IMR-90 (cell line): ENCODE results near the gene CNPY1. TPM values are rescaled to one million over a fixed set of nuclear protein-coding genes. Genes with fewer than 3 reads are reported as not detected.

Experiments used
- ATAC-seq: fragments of 200-7000 bp; cut with Tn5 transposase; 2 replicates; pipeline ENCODE4 v1.9.1; 2020; ENCODE audit warnings: low read depth, mild to moderate bottlenecking, moderate library complexity
- BruUV-seq: library from RNA; stranded (reverse); fragments of 400-500 nt; replicated peaks from 2 replicates; lab custom pipeline; 2021; lab: Mats Ljungman, UMichigan
- CTCF ChIA-PET: fragments of 300-600 bp; formaldehyde crosslinking; extraction: SDS; loops from one replicate; lab custom pipeline; 2021; ENCODE audit warnings: antibody characterized with exemption; lab: Yijun Ruan, JAX
- POLR2A ChIA-PET: fragments of 300-600 bp; sonication (Branson Sonifier 250); formaldehyde crosslinking; loops from one replicate; lab custom pipeline; 2022; ENCODE audit warnings: antibody characterized with exemption; ENCODE audit not compliant: unreplicated experiment; lab: Charles Lee
- DNase-seq: peaks from one replicate; pipeline ENCODE4 v3.0.0; 2013
- H2AFZ ChIP-seq: replicated peaks from 2 replicates; pipeline ENCODE3; 2013; ENCODE audit warnings: low read length, mild to moderate bottlenecking; ENCODE audit not compliant: poor library complexity
- H2AK5ac ChIP-seq: 2 replicates; pipeline ENCODE4 v1.6.1; 2013; ENCODE audit warnings: low read depth, low read length, inconsistent platforms
- H2AK9ac ChIP-seq: replicated peaks from 2 replicates; pipeline ENCODE3; 2013; ENCODE audit warnings: mild to moderate bottlenecking, low read depth, low read length, moderate library complexity; ENCODE audit not compliant: poor library complexity
- H2BK120ac ChIP-seq: 2 replicates; pipeline ENCODE4 v1.6.1; 2013; ENCODE audit warnings: low read depth, low read length, inconsistent platforms
- H2BK15ac ChIP-seq: 3 replicates; pipeline ENCODE4 v1.6.1; 2013; ENCODE audit warnings: low read depth, low read length, inconsistent platforms
- H2BK20ac ChIP-seq: 2 replicates; pipeline ENCODE4 v1.6.1; 2013; ENCODE audit warnings: low read depth, mild to moderate bottlenecking, inconsistent platforms, low read length, moderate library complexity
- H2BK5ac ChIP-seq: 2 replicates; pipeline ENCODE4 v1.6.1; 2013; ENCODE audit warnings: mild to moderate bottlenecking, low read depth, low read length, inconsistent platforms; ENCODE audit not compliant: poor library complexity, severe bottlenecking
- H3K14ac ChIP-seq: replicated peaks from 2 replicates; pipeline ENCODE4 v1.6.1; 2013; ENCODE audit warnings: low read depth, low read length, inconsistent platforms
- H3K18ac ChIP-seq: 2 replicates; pipeline ENCODE4 v1.6.1; 2013; ENCODE audit warnings: low read depth, low read length, control low read depth
- H3K23ac ChIP-seq: 2 replicates; pipeline ENCODE4 v1.6.1; 2013; ENCODE audit warnings: low read depth, low read length, inconsistent platforms
- H3K27ac ChIP-seq: 2 replicates; pipeline ENCODE4 v1.5.1; 2013; ENCODE audit warnings: mild to moderate bottlenecking, control low read depth, low read length; ENCODE audit not compliant: insufficient read depth
- H3K27me3 ChIP-seq: 2 replicates; pipeline ENCODE4 v1.6.1; 2013; ENCODE audit warnings: low read length; ENCODE audit not compliant: control insufficient read depth, insufficient read depth
- H3K36me3 ChIP-seq: 2 replicates; pipeline ENCODE4 v1.6.1; 2013; ENCODE audit warnings: low read length, mixed read lengths; ENCODE audit not compliant: control insufficient read depth, insufficient read depth
- H3K4ac ChIP-seq: 2 replicates; pipeline ENCODE4 v1.6.1; 2013; ENCODE audit warnings: low read depth, low read length, inconsistent platforms
- H3K4me1 ChIP-seq: 2 replicates; pipeline ENCODE4 v1.6.1; 2013; ENCODE audit warnings: low read length, mixed read lengths; ENCODE audit not compliant: control insufficient read depth, insufficient read depth
- H3K4me2 ChIP-seq: 2 replicates; pipeline ENCODE4 v1.6.1; 2013; ENCODE audit warnings: low read depth, mild to moderate bottlenecking, control low read depth, low read length, moderate library complexity
- H3K4me3 ChIP-seq: 2 replicates; pipeline ENCODE4 v1.5.1; 2013; ENCODE audit warnings: low read depth, mild to moderate bottlenecking, control low read depth, low read length, moderate library complexity; ENCODE audit not compliant: insufficient read depth
- H3K56ac ChIP-seq: 2 replicates; pipeline ENCODE4 v1.6.1; 2013; ENCODE audit warnings: low read length, inconsistent platforms; ENCODE audit not compliant: insufficient read depth; ENCODE audit errors: extremely low read depth
- H3K79me1 ChIP-seq, 2 experiments: 2 replicates each; pipeline ENCODE4 v1.6.1; 2013; ENCODE audit warnings: low read length in 2 of 2, inconsistent platforms in 1 of 2, low read depth in 1 of 2
- H3K9ac ChIP-seq: 2 replicates; pipeline ENCODE4 v1.6.1; 2013; ENCODE audit warnings: low read depth, low read length, control low read depth
- H3K9me1 ChIP-seq: 2 replicates; pipeline ENCODE4 v1.6.1; 2013; ENCODE audit warnings: low read length, inconsistent platforms; ENCODE audit not compliant: insufficient read depth
- H3K9me3 ChIP-seq: 2 replicates; pipeline ENCODE4 v1.6.1; 2013; ENCODE audit warnings: low read length; ENCODE audit not compliant: control insufficient read depth, insufficient read depth
- H4K20me1 ChIP-seq: 2 replicates; pipeline ENCODE4 v1.6.1; 2013; ENCODE audit warnings: low read length, inconsistent platforms; ENCODE audit not compliant: insufficient read depth
- H4K5ac ChIP-seq: 2 replicates; pipeline ENCODE4 v1.6.1; 2013; ENCODE audit warnings: mild to moderate bottlenecking, low read depth, low read length, control low read depth
- H4K8ac ChIP-seq, 2 experiments: 2 replicates each; pipeline ENCODE4 v1.6.1; 2013; ENCODE audit warnings: low read depth in 2 of 2, low read length in 2 of 2, control low read depth in 1 of 2, inconsistent platforms in 1 of 2
- H4K91ac ChIP-seq: 2 replicates; pipeline ENCODE4 v1.6.1; 2013; ENCODE audit warnings: low read depth, low read length, inconsistent platforms; ENCODE audit not compliant: insufficient read depth
- NFE2L2 ChIP-seq: fragments of 150-350 bp; IDR thresholded peaks from 2 replicates; pipeline ENCODE4 v1.6.1; 2016; ENCODE audit warnings: low read depth, mild to moderate bottlenecking, low read length
- POLR2A ChIP-seq: IDR thresholded peaks from 2 replicates; pipeline ENCODE4 v1.6.1; 2012; ENCODE audit warnings: mild to moderate bottlenecking, low read depth, low read length
- WGBS, 2 experiments: methylation state at CpG; one replicate each; pipeline versions ENCODE4 v1.1.5 to v1.1.7; 2013; ENCODE audit warnings: missing lambda C conversion rate in 2 of 2; ENCODE audit not compliant: insufficient read length in 1 of 2; ENCODE audit errors: extremely low coverage in 2 of 2; 5-methylcytosine and 5-hydroxymethylcytosine counted together
- dilution Hi-C: fragments of 300-500 bp; cut with HindIII; formaldehyde crosslinking; loops from one replicate; pipeline ENCODE4 v1.14.3; 2018; ENCODE audit warnings: low sequenced_read_pairs; ENCODE audit not compliant: unreplicated experiment
- in situ Hi-C: fragments of 300-500 bp; cut with MboI; formaldehyde crosslinking; loops from 3 replicates; pipeline ENCODE4 v1.14.3; 2019; ENCODE audit warnings: low sequenced_read_pairs, inconsistent platforms, mixed read lengths
- intact Hi-C: fragments of 100-400 bp; cut with micrococcal nuclease; formaldehyde crosslinking; loops from 2 replicates; pipeline ENCODE4 v1.10.0; 2022
- polyA plus RNA-seq, 3 experiments: library from polyadenylated mRNA; depleted of rRNA; stranded (reverse); fragments of >200 nt; gene quantifications; 2 replicates each; pipeline ENCODE4 v1.2.3, GENCODE V29; 2012; ENCODE audit warnings: low replicate concordance in 1 of 3
- total RNA-seq: library from RNA; depleted of rRNA; stranded (reverse); fragments of >200 nt; gene quantifications from 2 replicates; pipeline ENCODE4 v1.2.3, GENCODE V29; 2012

The CNPY1 gene
- total and polyA plus RNA-seq, 2 of the 4 experiments (the other 2 are of a cell fraction), result not detected

DNA sequence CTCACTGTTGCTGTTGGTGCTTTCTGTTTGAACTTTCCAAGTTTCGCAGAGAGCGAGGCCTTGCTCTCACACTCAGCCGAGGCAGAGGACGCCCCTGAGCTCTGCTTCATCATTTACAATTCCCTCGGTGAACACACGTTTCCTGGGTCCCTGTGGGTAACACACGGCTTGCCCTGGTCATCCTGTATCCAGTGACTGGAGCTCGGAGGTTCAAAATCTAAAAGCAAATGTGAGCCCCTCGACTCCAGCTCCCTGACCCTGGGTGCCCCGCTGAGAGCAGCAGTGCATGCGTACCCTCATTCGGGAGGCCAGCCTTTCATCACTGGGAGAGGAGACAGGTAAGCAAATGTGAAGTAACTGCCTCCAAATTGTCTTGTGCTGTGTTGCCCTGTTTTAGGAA, 5.8 kb downstream of the CNPY1 start:
- Histone ChIP-seq H4K91ac (no peak overlapping the region), H4K20me1 (no peaks in the 10 kb centered on the region), H4K5ac (no peak overlapping the region), H3K27me3 (peaks cover 5% of the 10 kb centered on the region), H3K36me3 (no peaks in the 10 kb centered on the region), H3K14ac (no peak overlapping the region), H3K56ac (no peak overlapping the region), H2BK5ac (no peak overlapping the region), H3K4ac (no peak overlapping the region), H3K9me1 (no peaks in the 10 kb centered on the region), H3K9ac (no peak overlapping the region), H3K4me2 (no peak overlapping the region), H2BK15ac (no peak overlapping the region), H3K18ac (no peak overlapping the region), H3K27ac (no peak overlapping the region), H3K4me1 (no peaks in the 10 kb centered on the region), H2AK5ac (no peak overlapping the region), H4K8ac (no peak overlapping the region), H3K23ac (no peak overlapping the region), H2AFZ (no peak overlapping the region), H2BK20ac (no peak overlapping the region), H2BK120ac (no peak overlapping the region), H3K9me3 (no peaks in the 10 kb centered on the region), H2AK9ac (no peak overlapping the region), H3K4me3 (no peak overlapping the region), H3K79me1 (no peaks in the 10 kb centered on the region)
- in situ Hi-C loops, result no loop called here
- CTCF ChIA-PET, result no interaction called here
- dilution Hi-C loops, result no loop called here
- ATAC-seq (no peak), DNase-seq (no peak)
- WGBS, 2 experiments, result 69% methylated on average over 3 of the region's 12 CpGs; no CpG with 5 or more reads in 1 of the 2 experiments
- POLR2A ChIA-PET, result no interaction called here
- TF ChIP-seq NFE2L2, result no peak
- TF ChIP-seq POLR2A, result no peak
- intact Hi-C loops, result no loop called here
- BruUV-seq, result no TSS peak
